NCI-H524 treated with DMSO at 0.1 percent for 48 hours (cell line): Measurements from ENCODE around the gene PPFIBP1.

Experiments
- DNase-seq: peaks from one replicate; lab custom pipeline; 2025; lab: John Stamatoyannopoulos, UW

PPFIBP1 gene

GRCh38 chr12:27667540-27667939 lies 143.5 kb downstream of the PPFIBP1 start:
- no peak for DNase-seq

- no peak for DNase-seq
Measured at GRCh38 chr12:27672051-27672450, 148.0 kb downstream of the PPFIBP1 start.

GRCh38 chr12:27672643-27673042 lies 148.6 kb downstream of the PPFIBP1 start:
- no peak for DNase-seq

GRCh38 chr12:27673101-27673718 lies 149.2 kb downstream of the PPFIBP1 start:
- no peak for DNase-seq

GRCh38 chr12:27674989-27675388 lies 151.0 kb downstream of the PPFIBP1 start:
- no peak for DNase-seq

- DNase-seq: no peak
Measured at GRCh38 chr12:27680619-27681018, 156.6 kb downstream of the PPFIBP1 start.

- no peak for DNase-seq
Measured at GRCh38 chr12:27682534-27682933, 158.5 kb downstream of the PPFIBP1 start.

- no peak for DNase-seq
Measured at GRCh38 chr12:27685274-27685673, 161.3 kb downstream of the PPFIBP1 start.

GRCh38 chr12:27686147-27686546 lies 162.1 kb downstream of the PPFIBP1 start:
- DNase-seq: no peak

GRCh38 chr12:27688671-27689070 lies 164.7 kb downstream of the PPFIBP1 start:
- no peak for DNase-seq

- DNase-seq: no peak
Measured at GRCh38 chr12:27689558-27690180, 165.7 kb downstream of the PPFIBP1 start.

- DNase-seq: no peak
Measured at GRCh38 chr12:27693403-27693802, 169.4 kb downstream of the PPFIBP1 start.

- no peak for DNase-seq
Measured at GRCh38 chr12:27695556-27696292, 171.7 kb downstream of the PPFIBP1 start.

GRCh38 chr12:27696293-27696652 lies 172.3 kb downstream of the PPFIBP1 start, which contains the start of gene REP15:
Gene REP15, plus strand, starts transcription at chr12:27696447. Its CDS starts 116 bp downstream, at chr12:27696563.
- DNase-seq: no peak

- DNase-seq: no peak
Measured at GRCh38 chr12:27696864-27697564, 173.0 kb downstream of the PPFIBP1 start.

- no peak for DNase-seq
Measured at GRCh38 chr12:27703720-27704452, 179.9 kb downstream of the PPFIBP1 start.

GRCh38 chr12:27705263-27705662 lies 181.3 kb downstream of the PPFIBP1 start:
- DNase-seq: no peak

- no peak for DNase-seq
Measured at GRCh38 chr12:27707216-27707615, 183.2 kb downstream of the PPFIBP1 start.

GRCh38 chr12:27709212-27709931 lies 185.4 kb downstream of the PPFIBP1 start:
- no peak for DNase-seq

- no peak for DNase-seq
Measured at GRCh38 chr12:27709932-27710591, 186.1 kb downstream of the PPFIBP1 start.
